Activated CD4-positive, alpha-beta T cell treated with anti-CD3 and anti-CD28 coated beads, Interleukin-10, Interleukin-2, amounts not matched to agents 100 ng/mL and 50 ng/mL, durations not matched to agents 16 hours and 8 hours (primary cell): ENCODE measurements around the gene IGSF9.

Source experiments
- DNase-seq: peaks from one replicate; pipeline ENCODE4 v3.0.0-alpha.2; 2020

IGSF9 gene

GRCh38 chr1:159943908-159944622 is 1.3 kb downstream of the IGSF9 start:
- DNase-seq: no peak

- no peak for DNase-seq
Observed at GRCh38 chr1:159943278-159943640, 2.2 kb downstream of the IGSF9 start.

GRCh38 chr1:159942632-159943277 is 2.7 kb downstream of the IGSF9 start:
- DNase-seq: no peak

DNA sequence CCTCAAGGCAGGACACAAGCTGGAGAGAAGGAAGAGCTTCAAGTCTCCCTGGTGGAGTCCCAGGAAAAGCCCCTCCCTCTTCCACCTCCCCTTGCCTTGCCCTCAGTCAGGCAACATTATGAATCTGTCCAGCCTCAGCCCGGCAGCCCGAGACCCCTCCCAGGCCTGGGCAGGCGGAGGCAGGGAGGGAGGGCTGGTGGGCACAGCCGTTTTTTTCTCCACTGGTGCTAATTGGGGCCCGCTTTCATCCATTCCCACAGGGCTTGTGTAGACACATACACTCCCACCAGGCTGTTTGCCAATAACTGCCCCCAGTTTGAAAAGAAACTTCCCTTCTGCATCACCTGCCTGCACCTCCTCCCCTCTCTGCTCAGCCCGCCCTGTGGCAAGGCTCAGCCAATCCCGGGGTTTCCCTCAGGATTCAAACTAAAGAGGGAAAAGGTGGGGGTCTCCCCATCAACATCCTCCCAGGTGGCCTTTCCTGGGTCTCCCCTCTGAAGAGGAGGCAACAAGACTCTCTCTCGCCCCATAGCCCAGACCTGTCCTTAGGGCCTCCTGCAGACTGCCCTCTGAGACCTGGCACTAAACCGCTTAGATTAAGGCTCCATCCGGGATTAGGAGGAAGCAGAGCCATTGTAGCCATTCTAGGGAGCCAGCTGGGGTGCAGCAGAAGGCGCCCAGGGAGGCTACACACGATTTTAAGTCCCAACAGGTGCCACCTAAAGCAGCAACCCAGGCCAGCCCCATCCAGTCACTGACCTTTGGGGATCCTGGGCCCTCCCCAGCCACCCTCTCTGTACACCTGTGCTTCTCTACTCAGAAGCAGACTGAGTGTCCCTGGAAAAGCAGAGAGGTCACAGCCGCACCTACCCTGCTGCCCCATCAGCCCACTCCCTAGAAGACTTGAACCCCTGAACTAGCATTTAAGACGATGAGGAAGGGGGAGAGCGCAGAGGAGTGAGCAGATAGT is 3.5 kb downstream of the IGSF9 start:
- no peak for DNase-seq

DNA sequence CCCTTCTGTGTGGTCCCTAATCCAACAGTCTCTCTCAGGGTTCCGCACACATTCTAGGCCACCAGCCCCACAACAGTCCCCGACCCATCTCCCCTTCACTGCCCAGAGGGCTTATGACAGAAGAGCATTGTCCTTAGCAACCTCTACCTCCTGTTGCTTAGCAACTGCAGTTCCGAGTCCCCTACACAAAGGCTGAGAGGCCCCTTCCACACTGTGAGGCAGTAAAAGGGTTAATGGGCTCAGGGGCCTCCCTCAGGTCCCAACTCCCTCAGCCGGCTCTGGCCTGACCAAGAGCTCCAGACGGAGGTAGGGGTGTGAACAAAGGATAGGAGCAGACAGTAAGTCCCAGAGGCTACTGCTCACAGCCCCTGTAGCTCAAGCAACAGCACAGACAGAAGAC is 4.3 kb downstream of the IGSF9 start:
- DNase-seq: no peak

DNA sequence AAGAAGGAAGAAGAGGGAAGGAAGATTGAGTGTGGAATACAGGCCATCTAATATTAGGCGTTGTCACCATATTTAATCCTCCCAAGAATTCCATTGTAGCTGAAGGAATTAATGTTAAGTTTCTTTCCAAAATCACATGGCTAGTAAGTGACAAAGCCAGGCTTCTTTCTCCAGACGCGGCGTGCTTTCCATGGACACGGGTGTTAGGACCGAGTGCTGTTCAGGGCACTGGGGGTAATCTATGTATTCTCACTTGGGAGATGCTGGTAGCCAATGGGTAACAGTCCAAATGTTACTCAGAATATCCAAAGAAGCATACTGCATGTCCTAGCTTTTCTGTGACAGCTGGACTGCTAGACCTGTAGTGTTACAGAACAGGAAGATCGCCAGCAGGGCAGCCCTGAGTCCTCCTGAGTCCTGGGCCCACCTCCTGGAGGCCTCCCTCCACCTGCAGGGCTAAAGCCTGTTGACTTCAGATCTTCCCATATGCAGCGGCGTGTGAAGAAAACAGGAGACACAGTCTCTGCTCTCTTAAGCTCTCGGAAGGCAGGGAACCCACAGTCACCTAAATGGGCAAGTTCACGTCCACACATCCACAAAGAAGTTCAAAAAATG is 5.3 kb downstream of the IGSF9 start:
- DNase-seq: no peak

DNA sequence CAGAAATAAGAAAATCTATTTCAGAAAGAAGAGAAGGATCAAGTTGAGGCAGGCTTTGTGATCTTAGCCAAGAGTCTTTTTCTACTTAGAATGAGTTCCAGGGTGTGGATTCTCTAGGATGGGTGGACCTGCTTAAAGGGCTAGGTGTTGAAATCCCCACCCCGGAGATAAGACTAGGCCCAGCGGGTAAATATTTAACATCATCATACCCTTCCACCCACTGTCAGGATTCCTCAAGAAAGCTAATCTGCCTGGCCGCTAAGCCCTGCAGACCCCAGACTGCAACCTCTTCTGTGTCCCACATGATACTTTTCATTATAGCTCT is 5.8 kb downstream of the IGSF9 start:
- DNase-seq: no peak

DNA sequence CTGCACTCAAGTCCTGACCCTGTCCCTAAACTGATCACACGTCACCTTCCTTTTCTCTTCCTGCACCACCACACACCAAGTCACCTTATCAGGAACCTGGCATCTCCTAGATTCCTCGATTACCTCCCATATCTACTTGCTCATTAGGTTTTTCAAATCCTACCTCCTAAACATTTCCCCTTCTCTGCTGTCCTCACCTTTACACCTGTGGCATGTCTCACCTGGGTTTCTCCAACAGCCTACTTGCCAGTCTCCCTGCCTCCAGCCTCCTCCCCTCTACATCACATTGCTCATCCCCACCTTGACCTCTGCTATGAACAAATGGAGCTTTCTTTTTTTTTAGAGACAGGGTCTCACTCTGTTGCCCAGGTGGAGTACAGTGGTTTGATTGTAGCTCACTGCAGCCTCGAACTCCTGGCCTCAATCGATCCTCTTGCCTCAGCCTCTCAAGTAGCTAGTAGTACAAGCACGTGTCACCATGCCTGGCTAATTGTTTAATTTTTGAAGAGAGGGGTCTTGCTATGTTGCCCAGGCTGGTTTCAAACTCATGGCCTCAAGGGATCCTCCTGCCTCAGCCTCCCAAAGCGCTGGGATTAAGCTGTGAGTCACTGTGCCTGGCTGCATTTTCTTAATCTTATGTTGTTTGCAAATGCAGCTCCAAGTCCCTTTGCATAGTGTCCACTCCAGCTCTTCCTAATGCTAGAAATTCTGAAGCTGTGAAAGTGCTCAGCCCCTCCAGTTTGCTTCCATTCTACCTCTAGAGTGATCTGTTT is 6.3 kb downstream of the IGSF9 start:
- DNase-seq: no peak

GRCh38 chr1:159938211-159938852 is 7.1 kb downstream of the IGSF9 start:
- peak; percentile 57 for DNase-seq

DNA sequence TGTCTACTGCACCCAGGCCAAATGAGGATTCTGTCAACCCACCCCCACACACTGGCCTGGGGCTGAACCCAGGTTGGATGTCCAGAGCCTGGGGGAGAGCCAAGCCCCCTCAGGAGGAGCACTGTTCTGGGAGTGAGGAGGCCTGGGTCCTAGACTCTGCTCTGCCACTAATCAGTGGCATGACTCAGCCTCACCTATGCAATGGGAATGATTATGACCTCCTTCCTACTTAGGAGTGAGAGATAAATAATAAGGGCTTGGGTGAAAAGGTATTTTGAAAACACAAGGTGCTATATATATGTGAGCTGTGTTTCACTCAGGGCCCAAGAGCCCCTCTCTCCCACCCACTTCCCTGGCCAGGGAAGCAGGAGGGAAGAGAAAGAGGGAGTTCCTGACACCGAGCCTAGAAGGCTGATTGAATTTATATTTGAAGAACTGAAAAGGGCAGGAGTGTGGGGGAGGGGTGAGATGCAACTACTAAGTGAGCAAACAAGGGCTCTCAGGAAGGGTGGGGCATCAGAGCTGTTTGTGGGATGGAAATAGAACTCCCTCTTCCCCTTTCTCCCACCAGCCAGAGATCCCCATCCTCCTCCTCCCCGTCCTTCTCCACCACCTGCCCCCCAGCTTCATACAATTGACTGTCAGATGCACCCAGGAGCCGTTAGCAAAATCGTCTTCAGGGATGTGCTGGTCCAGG is 8.2 kb downstream of the IGSF9 start:
- DNase-seq: no peak

- peak; percentile 84 for DNase-seq
Observed at GRCh38 chr1:159936273-159936904, 9.0 kb downstream of the IGSF9 start.

GRCh38 chr1:159935719-159936272 is 9.6 kb downstream of the IGSF9 start:
- DNase-seq: no peak

- no peak for DNase-seq
Observed at GRCh38 chr1:159935305-159935704, 10.1 kb downstream of the IGSF9 start.

DNA sequence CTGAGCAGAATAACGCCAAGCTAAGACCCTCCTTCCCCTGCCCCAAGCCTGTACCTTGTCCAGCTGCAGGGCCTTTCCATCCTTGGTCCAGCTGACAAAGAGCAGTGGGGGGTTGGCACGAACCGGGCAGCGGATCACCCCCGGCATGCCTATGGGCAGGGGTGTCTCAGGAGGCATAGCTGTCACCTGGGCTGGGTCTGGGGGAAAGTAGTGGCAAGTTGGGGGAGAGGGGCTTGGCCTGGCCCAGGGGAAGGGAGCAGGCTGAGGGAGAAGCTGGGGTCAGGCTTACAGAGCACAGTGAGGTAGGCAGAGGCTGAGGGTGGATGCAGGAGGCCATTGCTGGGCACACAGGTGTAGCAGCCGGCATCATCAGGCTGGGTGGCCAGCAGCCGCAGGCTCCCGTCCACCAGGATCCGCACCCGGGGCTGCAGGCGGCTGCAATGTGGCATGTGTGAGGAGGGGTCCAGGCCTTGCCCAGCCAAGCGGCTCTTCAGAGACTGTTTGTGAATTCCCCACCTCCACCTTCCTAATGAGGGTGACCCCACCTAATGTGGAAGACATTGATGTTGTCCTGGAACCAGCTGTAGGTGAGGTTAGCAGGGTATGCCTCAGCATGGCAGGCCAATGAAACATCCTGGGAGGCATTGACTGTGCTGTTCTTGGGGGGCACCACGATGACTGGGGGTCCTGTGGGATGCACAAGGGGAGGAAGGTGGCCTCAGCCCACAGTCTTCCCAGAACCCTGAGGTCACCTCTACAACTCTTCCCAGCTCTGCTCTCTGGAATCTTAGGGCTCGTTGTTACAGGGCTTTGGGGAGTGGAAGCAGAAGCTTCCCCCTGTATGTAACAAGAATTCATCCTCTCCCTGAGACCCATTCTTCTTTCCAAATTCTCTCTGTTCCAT is 11.0 kb downstream of the IGSF9 start:
- DNase-seq: no peak

DNA sequence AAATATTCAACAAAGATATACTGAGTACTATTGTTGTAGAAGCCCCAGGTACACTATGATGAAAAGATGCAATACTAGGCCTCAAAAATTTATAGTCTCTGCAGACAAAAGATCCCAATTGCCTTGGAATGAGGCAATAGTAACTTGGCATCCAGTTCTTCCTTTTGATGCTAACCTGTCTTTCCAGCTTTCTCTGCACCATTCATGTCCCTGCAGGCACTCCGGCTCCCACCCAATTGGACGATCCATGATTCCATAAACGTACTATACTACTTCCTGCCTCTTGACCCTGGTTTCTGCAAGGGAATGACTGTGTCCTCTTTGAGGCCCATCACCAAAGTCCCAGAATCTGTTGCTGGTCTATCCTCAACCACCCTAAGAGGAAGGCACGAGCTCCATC is 12.1 kb downstream of the IGSF9 start:
- DNase-seq: no peak

DNA sequence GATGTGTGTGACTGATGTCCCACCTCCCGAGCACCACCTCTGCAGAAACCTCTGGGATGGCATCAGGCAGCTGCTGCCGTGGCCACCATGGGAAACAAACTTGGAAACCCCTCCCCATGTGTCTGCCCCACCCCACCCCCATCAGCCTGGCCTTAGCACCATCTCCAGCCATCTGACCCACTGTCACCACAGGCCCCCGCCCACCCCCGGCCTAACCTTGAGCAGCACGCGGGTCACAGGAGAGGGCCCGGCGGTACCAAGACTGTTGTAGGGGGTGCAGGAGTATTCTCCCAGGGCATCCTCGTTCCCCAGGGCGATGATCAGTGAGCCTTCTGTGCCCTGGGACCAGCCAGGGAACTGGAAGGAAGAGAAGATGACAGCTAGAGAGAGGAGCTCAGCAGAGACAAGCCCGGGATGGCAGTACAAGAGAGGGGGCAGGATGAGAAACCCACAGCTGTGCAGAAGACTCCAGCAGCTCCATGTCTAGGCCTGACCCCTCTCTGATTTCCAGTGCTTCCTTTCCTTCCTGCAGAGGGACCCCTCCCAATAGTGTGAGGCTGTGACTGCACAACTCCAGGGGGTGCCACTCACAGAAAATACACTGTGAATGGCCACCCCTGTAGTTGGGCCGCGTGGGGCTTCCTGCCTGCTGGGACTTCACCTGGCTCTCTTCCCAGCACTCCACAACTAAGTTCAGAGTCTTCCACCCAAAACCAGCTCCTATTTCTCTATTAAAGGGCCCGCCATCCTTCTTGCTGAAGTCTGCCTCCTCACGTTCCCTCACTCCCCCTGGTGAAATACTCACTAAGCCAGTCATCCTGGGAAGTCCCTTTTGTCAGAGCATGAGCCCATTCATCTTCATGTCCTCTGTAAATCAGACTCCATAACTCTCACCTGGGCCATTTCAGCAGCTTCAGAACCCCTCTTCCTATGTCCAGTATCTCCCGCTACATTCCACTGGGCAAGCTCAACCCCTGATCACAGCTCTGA is 12.8 kb downstream of the IGSF9 start:
- DNase-seq: no peak

DNA sequence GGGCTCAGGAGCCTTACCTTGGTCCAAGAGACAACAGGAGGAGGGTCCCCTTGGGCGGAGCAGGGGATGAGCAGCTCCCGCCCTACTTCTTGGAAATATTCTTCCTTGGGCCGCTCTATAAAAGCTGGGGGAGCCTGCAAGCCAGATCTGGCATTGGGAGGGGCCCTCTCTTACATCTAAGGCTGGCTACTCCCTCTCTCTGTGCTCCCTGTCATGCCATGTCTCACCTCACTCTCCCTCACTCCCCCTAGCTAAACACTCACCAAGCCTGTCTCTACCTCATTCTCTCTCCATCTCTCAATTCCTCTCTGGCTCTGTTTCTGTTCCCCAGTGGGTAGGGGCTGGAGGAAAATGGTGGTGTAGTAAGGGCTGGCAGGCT is 13.6 kb downstream of the IGSF9 start:
- DNase-seq: no peak

DNA sequence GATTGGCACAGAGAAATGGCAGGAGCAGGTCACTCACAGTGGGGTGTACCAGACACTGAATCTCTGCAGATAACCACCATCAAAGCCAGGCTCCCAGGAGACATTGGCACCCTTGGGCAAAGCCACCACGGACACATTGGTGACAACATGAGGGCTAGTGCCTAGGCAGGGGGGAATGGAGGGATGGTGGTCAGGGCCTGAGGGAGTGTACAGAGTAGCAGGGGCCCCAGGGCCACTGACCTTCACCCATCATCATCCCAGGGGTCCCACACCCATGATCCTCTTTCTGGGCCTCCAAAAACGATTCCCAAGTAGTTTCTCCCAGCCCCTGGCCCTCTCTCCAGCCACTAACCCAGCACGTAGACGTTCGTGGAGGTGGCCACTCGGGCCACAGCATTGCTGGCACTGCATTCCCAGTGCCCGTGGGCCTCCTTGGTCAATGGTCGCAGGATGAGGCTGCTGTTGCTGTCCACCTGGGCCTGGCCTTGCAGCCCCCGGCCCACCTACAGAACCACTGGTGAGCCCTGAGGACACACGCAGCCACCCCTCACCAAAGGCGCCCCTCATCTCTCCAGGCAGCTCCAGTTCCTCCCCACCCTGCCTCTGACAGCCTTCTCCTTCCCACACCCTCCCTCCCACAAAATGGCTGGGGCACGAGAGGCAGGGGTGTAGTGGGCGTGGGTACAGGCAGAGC is 14.2 kb downstream of the IGSF9 start:
- DNase-seq: no peak
